Neural cell (in vitro differentiated cells): ENCODE data around the gene CSTB. TPM values are rescaled to one million over a fixed set of nuclear protein-coding genes. Genes with fewer than 3 reads are reported as not detected.

ENCODE experiments used
- H2AFZ ChIP-seq: fragments of 200-600, 300-800 bp; sonication (generic), shearing (Covaris generic); 2 replicates; pipeline ENCODE4 v1.6.0; 2014; ENCODE audit warnings: low read depth, mild to moderate bottlenecking, antibody characterized with exemption, low read length, moderate library complexity
- H3F3A ChIP-seq: fragments of 200-600 bp; shearing (Covaris generic); 2 replicates; pipeline ENCODE4 v1.6.1; 2016; ENCODE audit warnings: mild to moderate bottlenecking, moderate library complexity, mixed read lengths, antibody characterized with exemption, low read length; ENCODE audit not compliant: insufficient read depth, poor library complexity, severe bottlenecking
- H3K27ac ChIP-seq: fragments of 200-600, 300-800 bp; sonication (generic), shearing (Covaris generic); 2 replicates; pipeline ENCODE4 v1.5.1; 2014; ENCODE audit warnings: mild to moderate bottlenecking, low read length, moderate library complexity
- H3K27me3 ChIP-seq: fragments of 300-800, 200-600 bp; sonication (generic), shearing (Covaris generic); 2 replicates; pipeline ENCODE4 v1.6.0; 2014; ENCODE audit warnings: mild to moderate bottlenecking, low read depth, low read length, moderate library complexity; ENCODE audit not compliant: insufficient read depth
- H3K36me3 ChIP-seq: fragments of 300-800, 200-600 bp; sonication (generic), shearing (Covaris generic); 2 replicates; pipeline ENCODE4 v1.5.1; 2014; ENCODE audit warnings: mild to moderate bottlenecking, antibody characterized with exemption, low read length, moderate library complexity; ENCODE audit not compliant: insufficient read depth
- H3K4me2 ChIP-seq: fragments of 300-800, 200-600 bp; sonication (generic), shearing (Covaris generic); 2 replicates; pipeline ENCODE4 v1.6.0; 2014; ENCODE audit warnings: mild to moderate bottlenecking, low read length
- H3K4me3 ChIP-seq: fragments of 300-800, 200-600 bp; sonication (generic), shearing (Covaris generic); 2 replicates; pipeline ENCODE4 v1.5.1; 2014; ENCODE audit warnings: mild to moderate bottlenecking, low read length, moderate library complexity
- H3K79me2 ChIP-seq: fragments of 200-600 bp; shearing (Covaris generic); replicated peaks from 2 replicates; pipeline ENCODE4 v1.6.0; 2014; ENCODE audit warnings: mild to moderate bottlenecking, low read length, moderate library complexity; ENCODE audit not compliant: insufficient read depth
- H3K9ac ChIP-seq: fragments of 300-800, 200-600 bp; sonication (generic), shearing (Covaris generic); 2 replicates; pipeline ENCODE4 v1.6.1; 2016; ENCODE audit warnings: mild to moderate bottlenecking, low read length, mixed read lengths
- H3K9me2 ChIP-seq: fragments of 200-600 bp; shearing (Covaris generic); 2 replicates; pipeline ENCODE4 v1.6.1; 2016; ENCODE audit warnings: mild to moderate bottlenecking, low read length, mixed read lengths; ENCODE audit not compliant: insufficient read depth
- H3K9me3 ChIP-seq: fragments of 200-600, 300-800 bp; sonication (generic), shearing (Covaris generic); 2 replicates; pipeline ENCODE4 v1.6.1; 2016; ENCODE audit warnings: mild to moderate bottlenecking, mixed run types, low read length, moderate library complexity, mixed read lengths
- H4K20me1 ChIP-seq: fragments of 200-600 bp; shearing (Covaris generic); 2 replicates; pipeline ENCODE4 v1.6.1; 2016; ENCODE audit warnings: mild to moderate bottlenecking, mixed run types; ENCODE audit not compliant: insufficient read depth
- EP300 ChIP-seq: fragments of 450-650 bp; conservative IDR thresholded peaks from 2 replicates; pipeline ENCODE4 v1.6.1; 2014; ENCODE audit warnings: antibody characterized with exemption, mild to moderate bottlenecking, moderate library complexity; ENCODE audit not compliant: poor library complexity, severe bottlenecking
- EZH2 ChIP-seq: fragments of 200-600, 300-800 bp; shearing (Covaris generic), sonication (generic); IDR thresholded peaks from 2 replicates; pipeline ENCODE4 v1.6.1; 2014; ENCODE audit warnings: antibody characterized with exemption, low read length, borderline replicate concordance, mild to moderate bottlenecking; ENCODE audit not compliant: insufficient read depth, poor library complexity, severe bottlenecking
- MXI1 ChIP-seq: fragments of 450-650 bp; conservative IDR thresholded peaks from 2 replicates; pipeline ENCODE4 v1.6.1; 2014; ENCODE audit warnings: antibody characterized with exemption, mild to moderate bottlenecking; ENCODE audit not compliant: poor library complexity, severe bottlenecking
- POLR2AphosphoS5 ChIP-seq: IDR thresholded peaks from 2 replicates; pipeline ENCODE4 v1.6.1; 2012
- RAD21 ChIP-seq: fragments of 450-650 bp; conservative IDR thresholded peaks from 2 replicates; pipeline ENCODE4 v1.6.1; 2014; ENCODE audit warnings: antibody characterized with exemption, mild to moderate bottlenecking, moderate library complexity
- SMC3 ChIP-seq: fragments of 450-650 bp; conservative IDR thresholded peaks from 2 replicates; pipeline ENCODE4 v1.6.1; 2014; ENCODE audit warnings: antibody characterized with exemption, mild to moderate bottlenecking, moderate library complexity; ENCODE audit not compliant: poor library complexity
- TAF1 ChIP-seq: IDR thresholded peaks from 2 replicates; pipeline ENCODE4 v1.6.1; 2012; ENCODE audit warnings: low read depth
- polyA plus RNA-seq: library from polyadenylated mRNA; depleted of rRNA; stranded (reverse); fragments of >200 nt; gene quantifications from 2 replicates; pipeline ENCODE4 v1.2.3, GENCODE V29; 2014
- TF ChIP-seq, protein P1 (sequence below): fragments of 450-650 bp; IDR thresholded peaks from 2 replicates; pipeline ENCODE4 v1.5.1; 2014; ENCODE audit warnings: antibody characterized with exemption, mild to moderate bottlenecking, moderate library complexity; ENCODE audit not compliant: poor library complexity, severe bottlenecking
- TF ChIP-seq, protein P2 (sequence below): IDR thresholded peaks from 2 replicates; pipeline ENCODE4 v1.6.1; 2012; ENCODE audit warnings: borderline replicate concordance

CSTB gene
- polyA plus RNA-seq, 1 donor from 2014 or later: 9.7 TPM

DNA sequence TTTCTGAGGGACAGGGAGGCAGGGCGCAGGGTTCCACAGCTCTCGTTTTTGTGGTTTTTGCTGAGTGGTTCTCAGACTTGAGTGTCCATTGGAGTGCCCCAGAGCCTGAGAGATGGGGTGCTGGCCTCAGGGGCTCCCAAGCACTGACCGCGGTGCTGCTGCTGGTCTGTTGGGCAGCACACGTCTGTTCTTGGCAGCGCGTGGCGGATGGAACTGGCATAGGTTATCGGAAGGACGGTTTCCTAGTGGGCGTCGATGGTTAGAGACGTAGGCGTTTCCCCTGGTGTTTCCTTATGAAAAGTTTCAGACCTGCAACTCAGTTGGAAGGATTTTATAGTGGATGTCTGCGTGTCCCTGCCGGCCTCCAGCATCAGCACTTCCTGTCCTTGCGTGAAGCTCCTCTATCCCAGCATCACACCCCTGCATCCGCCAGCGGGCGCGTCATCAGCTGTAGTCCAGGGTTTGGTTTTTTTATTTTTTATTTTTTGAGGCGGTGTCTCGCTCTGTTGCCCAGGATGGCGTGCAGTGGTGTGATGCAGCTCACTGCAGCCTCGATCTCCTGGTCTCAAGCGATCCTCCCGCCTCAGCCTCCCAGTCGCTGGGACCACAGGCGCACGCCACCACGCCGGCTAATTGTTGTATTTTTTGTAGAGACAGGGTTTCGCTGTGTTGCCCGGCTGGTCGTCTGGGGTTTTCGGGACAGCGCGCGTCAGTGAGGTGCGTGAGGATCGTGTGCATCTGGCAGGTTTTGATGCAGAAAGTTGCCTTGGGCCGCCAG, 25.1 kb upstream of the CSTB start:
- H4K20me1 ChIP-seq: no peaks in the 10 kb centered on the region
- no peaks in the 10 kb centered on the region for H3K9me3 ChIP-seq
- TF ChIP-seq, protein P1, sequence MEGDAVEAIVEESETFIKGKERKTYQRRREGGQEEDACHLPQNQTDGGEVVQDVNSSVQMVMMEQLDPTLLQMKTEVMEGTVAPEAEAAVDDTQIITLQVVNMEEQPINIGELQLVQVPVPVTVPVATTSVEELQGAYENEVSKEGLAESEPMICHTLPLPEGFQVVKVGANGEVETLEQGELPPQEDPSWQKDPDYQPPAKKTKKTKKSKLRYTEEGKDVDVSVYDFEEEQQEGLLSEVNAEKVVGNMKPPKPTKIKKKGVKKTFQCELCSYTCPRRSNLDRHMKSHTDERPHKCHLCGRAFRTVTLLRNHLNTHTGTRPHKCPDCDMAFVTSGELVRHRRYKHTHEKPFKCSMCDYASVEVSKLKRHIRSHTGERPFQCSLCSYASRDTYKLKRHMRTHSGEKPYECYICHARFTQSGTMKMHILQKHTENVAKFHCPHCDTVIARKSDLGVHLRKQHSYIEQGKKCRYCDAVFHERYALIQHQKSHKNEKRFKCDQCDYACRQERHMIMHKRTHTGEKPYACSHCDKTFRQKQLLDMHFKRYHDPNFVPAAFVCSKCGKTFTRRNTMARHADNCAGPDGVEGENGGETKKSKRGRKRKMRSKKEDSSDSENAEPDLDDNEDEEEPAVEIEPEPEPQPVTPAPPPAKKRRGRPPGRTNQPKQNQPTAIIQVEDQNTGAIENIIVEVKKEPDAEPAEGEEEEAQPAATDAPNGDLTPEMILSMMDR: no peak
- TF ChIP-seq POLR2AphosphoS5 (no peak), RAD21 (no peak), EZH2 (no peak), SMC3 (no peak), TAF1 (no peak), EP300 (no peak), MXI1 (no peak)
- TF ChIP-seq, protein P2, sequence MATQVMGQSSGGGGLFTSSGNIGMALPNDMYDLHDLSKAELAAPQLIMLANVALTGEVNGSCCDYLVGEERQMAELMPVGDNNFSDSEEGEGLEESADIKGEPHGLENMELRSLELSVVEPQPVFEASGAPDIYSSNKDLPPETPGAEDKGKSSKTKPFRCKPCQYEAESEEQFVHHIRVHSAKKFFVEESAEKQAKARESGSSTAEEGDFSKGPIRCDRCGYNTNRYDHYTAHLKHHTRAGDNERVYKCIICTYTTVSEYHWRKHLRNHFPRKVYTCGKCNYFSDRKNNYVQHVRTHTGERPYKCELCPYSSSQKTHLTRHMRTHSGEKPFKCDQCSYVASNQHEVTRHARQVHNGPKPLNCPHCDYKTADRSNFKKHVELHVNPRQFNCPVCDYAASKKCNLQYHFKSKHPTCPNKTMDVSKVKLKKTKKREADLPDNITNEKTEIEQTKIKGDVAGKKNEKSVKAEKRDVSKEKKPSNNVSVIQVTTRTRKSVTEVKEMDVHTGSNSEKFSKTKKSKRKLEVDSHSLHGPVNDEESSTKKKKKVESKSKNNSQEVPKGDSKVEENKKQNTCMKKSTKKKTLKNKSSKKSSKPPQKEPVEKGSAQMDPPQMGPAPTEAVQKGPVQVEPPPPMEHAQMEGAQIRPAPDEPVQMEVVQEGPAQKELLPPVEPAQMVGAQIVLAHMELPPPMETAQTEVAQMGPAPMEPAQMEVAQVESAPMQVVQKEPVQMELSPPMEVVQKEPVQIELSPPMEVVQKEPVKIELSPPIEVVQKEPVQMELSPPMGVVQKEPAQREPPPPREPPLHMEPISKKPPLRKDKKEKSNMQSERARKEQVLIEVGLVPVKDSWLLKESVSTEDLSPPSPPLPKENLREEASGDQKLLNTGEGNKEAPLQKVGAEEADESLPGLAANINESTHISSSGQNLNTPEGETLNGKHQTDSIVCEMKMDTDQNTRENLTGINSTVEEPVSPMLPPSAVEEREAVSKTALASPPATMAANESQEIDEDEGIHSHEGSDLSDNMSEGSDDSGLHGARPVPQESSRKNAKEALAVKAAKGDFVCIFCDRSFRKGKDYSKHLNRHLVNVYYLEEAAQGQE: no peak
- H3K9ac ChIP-seq: no peak overlapping the region
- no peak overlapping the region for H3K4me3 ChIP-seq
- H3K79me2 ChIP-seq: no peaks in the 10 kb centered on the region
- H3F3A ChIP-seq: no peaks in the 10 kb centered on the region
- no peaks in the 10 kb centered on the region for H3K36me3 ChIP-seq
- H3K9me2 ChIP-seq: no peaks in the 10 kb centered on the region
- H3K4me2 ChIP-seq: no peak overlapping the region
- no peaks in the 10 kb centered on the region for H3K27me3 ChIP-seq
- no peak overlapping the region for H2AFZ ChIP-seq
- no peak overlapping the region for H3K27ac ChIP-seq

DNA sequence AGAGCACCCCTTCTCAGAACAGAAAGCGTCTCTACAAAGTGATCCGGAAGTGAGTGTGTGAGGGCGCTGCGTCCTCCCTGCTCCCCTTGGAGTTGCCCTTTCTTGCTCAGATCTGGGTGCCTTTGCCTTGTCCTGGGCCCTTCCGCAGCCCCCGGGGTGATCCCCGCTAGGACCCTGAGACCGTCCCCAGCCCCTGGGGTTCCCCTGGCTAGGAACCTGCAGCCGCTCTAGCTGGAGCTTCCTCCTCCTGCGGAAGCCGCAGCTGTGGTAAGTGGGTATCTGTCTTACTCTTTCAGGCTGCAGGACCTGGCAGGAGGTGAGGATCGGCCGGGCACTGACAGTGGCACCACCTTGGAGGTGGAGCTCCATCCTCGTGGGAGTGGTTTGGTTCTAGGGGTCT, 24.5 kb upstream of the CSTB start:
- no peak overlapping the region for H3K9ac ChIP-seq
- no peak overlapping the region for H2AFZ ChIP-seq
- H3K27me3 ChIP-seq: no peaks in the 10 kb centered on the region
- no peak for TF ChIP-seq TAF1
- TF ChIP-seq, protein P2: no peak
- TF ChIP-seq EP300: no peak
- no peak for TF ChIP-seq SMC3
- TF ChIP-seq EZH2: no peak
- TF ChIP-seq RAD21: no peak
- no peak for TF ChIP-seq MXI1
- TF ChIP-seq, protein P1: no peak
- no peak for TF ChIP-seq POLR2AphosphoS5
- H4K20me1 ChIP-seq: no peaks in the 10 kb centered on the region
- H3K9me2 ChIP-seq: no peaks in the 10 kb centered on the region
- no peaks in the 10 kb centered on the region for H3F3A ChIP-seq
- no peak overlapping the region for H3K4me2 ChIP-seq
- H3K36me3 ChIP-seq: no peaks in the 10 kb centered on the region
- no peaks in the 10 kb centered on the region for H3K9me3 ChIP-seq
- H3K27ac ChIP-seq: no peak overlapping the region
- no peak overlapping the region for H3K4me3 ChIP-seq
- H3K79me2 ChIP-seq: no peaks in the 10 kb centered on the region
